Subcutaneous abdominal adipose tissue (tissue), 5 donors: Measurements from ENCODE around the gene CCSER1.

Experiments used
- H3K27ac ChIP-seq: one replicate; pipeline ENCODE4 v1.7.0; 2013; ENCODE audit warnings: low read depth, mild to moderate bottlenecking, inconsistent platforms, low read length, moderate library complexity
- H3K27me3 ChIP-seq, 5 donors: one replicate each; pipeline ENCODE4 v1.7.0; 2013; ENCODE audit warnings: low read length in 5 of 5, inconsistent platforms in 1 of 5; ENCODE audit not compliant: control insufficient read depth in 5 of 5, insufficient read depth in 4 of 5
- H3K36me3 ChIP-seq, 5 donors: one replicate each; pipeline ENCODE4 v1.7.0; 2013; ENCODE audit warnings: low read length in 5 of 5; ENCODE audit not compliant: control insufficient read depth in 5 of 5, insufficient read depth in 5 of 5
- H3K4me1 ChIP-seq, 5 donors: one replicate each; pipeline ENCODE4 v1.7.0; 2013; ENCODE audit warnings: low read length in 5 of 5, mild to moderate bottlenecking in 3 of 5, moderate library complexity in 1 of 5; ENCODE audit not compliant: control insufficient read depth in 5 of 5, insufficient read depth in 5 of 5
- H3K4me3 ChIP-seq, 5 donors: one replicate each; pipeline ENCODE4 v1.7.0; 2013; ENCODE audit warnings: low read length in 5 of 5, low read depth in 1 of 5
- H3K9ac ChIP-seq, 5 donors: one replicate each; pipeline ENCODE4 v1.7.0; 2013; ENCODE audit warnings: low read length in 5 of 5, mild to moderate bottlenecking in 4 of 5, moderate library complexity in 3 of 5
- H3K9me3 ChIP-seq, 5 donors: one replicate each; pipeline ENCODE4 v1.7.0; 2013; ENCODE audit warnings: low read length in 5 of 5; ENCODE audit not compliant: control insufficient read depth in 5 of 5
- donor health status: healthy.
- donor health status: healthy.
- donor health status: healthy.
- donor health status: healthy.
- donor health status: healthy.

The CCSER1 gene

GRCh38 chr4:90730752-90731151 lies 603.6 kb downstream of the CCSER1 start:
- no peaks in the 10 kb centered on the region for H3K4me1 ChIP-seq
- H3K27ac ChIP-seq = no peak overlapping the region
- no peak overlapping the region for H3K9ac ChIP-seq
- no peak overlapping the region for H3K4me3 ChIP-seq
- H3K36me3 ChIP-seq = no peaks in the 10 kb centered on the region
- H3K27me3 ChIP-seq = no peaks in the 10 kb centered on the region
- H3K9me3 ChIP-seq = no peaks in the 10 kb centered on the region

GRCh38 chr4:90733211-90733610 lies 606.0 kb downstream of the CCSER1 start:
- Histone ChIP-seq H3K36me3 (no peaks in the 10 kb centered on the region), H3K27me3 (no peaks in the 10 kb centered on the region), H3K27ac (no peak overlapping the region), H3K9ac (no peak overlapping the region), H3K9me3 (no peaks in the 10 kb centered on the region), H3K4me3 (no peak overlapping the region), H3K4me1 (no peaks in the 10 kb centered on the region)

GRCh38 chr4:90745176-90745575 lies 618.0 kb downstream of the CCSER1 start:
- Histone ChIP-seq H3K4me3 (no peak overlapping the region), H3K4me1 (no peaks in the 10 kb centered on the region), H3K9ac (no peak overlapping the region), H3K9me3 (no peaks in the 10 kb centered on the region), H3K27me3 (no peaks in the 10 kb centered on the region), H3K36me3 (no peaks in the 10 kb centered on the region), H3K27ac (no peak overlapping the region)

GRCh38 chr4:90753068-90753467 lies 625.9 kb downstream of the CCSER1 start:
- no peak overlapping the region for H3K4me3 ChIP-seq
- no peak overlapping the region for H3K27ac ChIP-seq

GRCh38 chr4:90757534-90758060 lies 630.4 kb downstream of the CCSER1 start:
- Histone ChIP-seq H3K9me3 (no peaks in the 10 kb centered on the region), H3K9ac (no peak overlapping the region), H3K4me3 (no peak overlapping the region), H3K27ac (no peak overlapping the region), H3K27me3 (no peaks in the 10 kb centered on the region), H3K36me3 (no peaks in the 10 kb centered on the region), H3K4me1 (no peaks in the 10 kb centered on the region)

More at GRCh38 chr4:90753068-90753467, 625.9 kb downstream of the CCSER1 start:
- no peaks in the 10 kb centered on the region for H3K36me3 ChIP-seq
- H3K9me3 ChIP-seq = no peaks in the 10 kb centered on the region
- H3K27me3 ChIP-seq = no peaks in the 10 kb centered on the region
- no peaks in the 10 kb centered on the region for H3K4me1 ChIP-seq
- no peak overlapping the region for H3K9ac ChIP-seq

GRCh38 chr4:90760059-90760458 lies 632.9 kb downstream of the CCSER1 start:
- Histone ChIP-seq H3K27ac (no peak overlapping the region), H3K36me3 (no peaks in the 10 kb centered on the region), H3K27me3 (no peaks in the 10 kb centered on the region), H3K9ac (no peak overlapping the region), H3K4me1 (no peaks in the 10 kb centered on the region), H3K4me3 (no peak overlapping the region), H3K9me3 (no peaks in the 10 kb centered on the region)

GRCh38 chr4:90766837-90767236 lies 639.6 kb downstream of the CCSER1 start:
- no peak overlapping the region for H3K4me3 ChIP-seq
- no peaks in the 10 kb centered on the region for H3K36me3 ChIP-seq
- no peaks in the 10 kb centered on the region for H3K4me1 ChIP-seq
- H3K9me3 ChIP-seq = no peaks in the 10 kb centered on the region
- no peak overlapping the region for H3K27ac ChIP-seq
- no peaks in the 10 kb centered on the region for H3K27me3 ChIP-seq
- H3K9ac ChIP-seq = no peak overlapping the region

- no peaks in the 10 kb centered on the region for H3K4me1 ChIP-seq
- no peaks in the 10 kb centered on the region for H3K9me3 ChIP-seq
- no peak overlapping the region for H3K9ac ChIP-seq
- no peak overlapping the region for H3K4me3 ChIP-seq
- H3K27ac ChIP-seq = no peak overlapping the region
- H3K36me3 ChIP-seq = no peaks in the 10 kb centered on the region
- H3K27me3 ChIP-seq = no peaks in the 10 kb centered on the region
Measured at GRCh38 chr4:90769251-90769650, 642.1 kb downstream of the CCSER1 start.

GRCh38 chr4:90780193-90780592 lies 653.0 kb downstream of the CCSER1 start:
- Histone ChIP-seq H3K36me3 (no peaks in the 10 kb centered on the region), H3K9me3 (no peaks in the 10 kb centered on the region), H3K9ac (no peak overlapping the region), H3K27me3 (no peaks in the 10 kb centered on the region), H3K27ac (no peak overlapping the region), H3K4me3 (no peak overlapping the region), H3K4me1 (no peaks in the 10 kb centered on the region)

- Histone ChIP-seq H3K27me3 (no peaks in the 10 kb centered on the region), H3K4me3 (no peak overlapping the region), H3K27ac (no peak overlapping the region), H3K9me3 (no peaks in the 10 kb centered on the region), H3K9ac (no peak overlapping the region), H3K4me1 (no peaks in the 10 kb centered on the region), H3K36me3 (no peaks in the 10 kb centered on the region)
Measured at GRCh38 chr4:90786602-90787001, 659.4 kb downstream of the CCSER1 start.

- Histone ChIP-seq H3K27ac (no peak overlapping the region), H3K4me3 (no peak overlapping the region), H3K9me3 (peaks cover 0 to 8% (median 4%) of the 10 kb centered on the region in 5 donors), H3K9ac (no peak overlapping the region), H3K36me3 (no peaks in the 10 kb centered on the region), H3K4me1 (no peaks in the 10 kb centered on the region), H3K27me3 (no peaks in the 10 kb centered on the region)
Measured at GRCh38 chr4:90792696-90793095, 665.5 kb downstream of the CCSER1 start.
